ENCODE results near the gene B4GALNT4.

Gene B4GALNT4

GRCh38 chr11:332651-333480 is 36.4 kb upstream of the B4GALNT4 start:
- TF ChIP-seq GATA3 (IDR thresholded peaks at IDR 0.05; ENCODE audit: low read depth, low read length), result no peak
- no peak for TF ChIP-seq GATA2 (IDR thresholded peaks at IDR 0.05; ENCODE audit: low read depth, low read length)

GRCh38 chr11:334264-334994 is 34.9 kb upstream of the B4GALNT4 start:
- TF ChIP-seq GATA2 (IDR thresholded peaks at IDR 0.05; ENCODE audit: low read depth, low read length) (no peak), GATA3 (IDR thresholded peaks at IDR 0.05; ENCODE audit: low read depth, low read length) (no peak)

GRCh38 chr11:335779-336658 is 33.3 kb upstream of the B4GALNT4 start:
- TF ChIP-seq GATA2 (IDR thresholded peaks at IDR 0.05; ENCODE audit: low read depth, low read length), result no peak
- no peak for TF ChIP-seq GATA3 (IDR thresholded peaks at IDR 0.05; ENCODE audit: low read depth, low read length)

- no peak for TF ChIP-seq GATA3 (IDR thresholded peaks at IDR 0.05; ENCODE audit: low read depth, low read length)
Measured at GRCh38 chr11:336659-337198, 32.6 kb upstream of the B4GALNT4 start.

GRCh38 chr11:337711-338110 is 31.6 kb upstream of the B4GALNT4 start:
- TF ChIP-seq GATA2 (IDR thresholded peaks at IDR 0.05; ENCODE audit: low read depth, low read length) (no peak), GATA3 (IDR thresholded peaks at IDR 0.05; ENCODE audit: low read depth, low read length) (no peak)

- TF ChIP-seq GATA3 (IDR thresholded peaks at IDR 0.05; ENCODE audit: low read depth, low read length) (no peak), GATA2 (IDR thresholded peaks at IDR 0.05; ENCODE audit: low read depth, low read length) (no peak)
Measured at GRCh38 chr11:339963-340362, 29.3 kb upstream of the B4GALNT4 start.

GRCh38 chr11:340539-341512 is 28.5 kb upstream of the B4GALNT4 start:
- no peak for TF ChIP-seq GATA3 (IDR thresholded peaks at IDR 0.05; ENCODE audit: low read depth, low read length)
- TF ChIP-seq GATA2 (IDR thresholded peaks at IDR 0.05; ENCODE audit: low read depth, low read length), result no peak

- TF ChIP-seq GATA3 (IDR thresholded peaks at IDR 0.05; ENCODE audit: low read depth, low read length) (no peak), GATA2 (IDR thresholded peaks at IDR 0.05; ENCODE audit: low read depth, low read length) (no peak)
Measured at GRCh38 chr11:342328-342727, 27.0 kb upstream of the B4GALNT4 start.

GRCh38 chr11:344836-345578 is 24.3 kb upstream of the B4GALNT4 start:
- TF ChIP-seq GATA2 (IDR thresholded peaks at IDR 0.05; ENCODE audit: low read depth, low read length), result no peak
- no peak for TF ChIP-seq GATA3 (IDR thresholded peaks at IDR 0.05; ENCODE audit: low read depth, low read length)

GRCh38 chr11:346529-346928 is 22.8 kb upstream of the B4GALNT4 start:
- TF ChIP-seq GATA3 (IDR thresholded peaks at IDR 0.05; ENCODE audit: low read depth, low read length), result no peak
- no peak for TF ChIP-seq GATA2 (IDR thresholded peaks at IDR 0.05; ENCODE audit: low read depth, low read length)

- TF ChIP-seq GATA2 (IDR thresholded peaks at IDR 0.05; ENCODE audit: low read depth, low read length) (no peak), GATA3 (IDR thresholded peaks at IDR 0.05; ENCODE audit: low read depth, low read length) (no peak)
Measured at GRCh38 chr11:350723-351255, 18.5 kb upstream of the B4GALNT4 start.

GRCh38 chr11:351411-351810 is 17.9 kb upstream of the B4GALNT4 start:
- no peak for TF ChIP-seq GATA2 (IDR thresholded peaks at IDR 0.05; ENCODE audit: low read depth, low read length)
- no peak for TF ChIP-seq GATA3 (IDR thresholded peaks at IDR 0.05; ENCODE audit: low read depth, low read length)

Measured in SH-SY5Y (cell line).